Measurements from ENCODE around the gene CDCA5.

Gene CDCA5

DNA sequence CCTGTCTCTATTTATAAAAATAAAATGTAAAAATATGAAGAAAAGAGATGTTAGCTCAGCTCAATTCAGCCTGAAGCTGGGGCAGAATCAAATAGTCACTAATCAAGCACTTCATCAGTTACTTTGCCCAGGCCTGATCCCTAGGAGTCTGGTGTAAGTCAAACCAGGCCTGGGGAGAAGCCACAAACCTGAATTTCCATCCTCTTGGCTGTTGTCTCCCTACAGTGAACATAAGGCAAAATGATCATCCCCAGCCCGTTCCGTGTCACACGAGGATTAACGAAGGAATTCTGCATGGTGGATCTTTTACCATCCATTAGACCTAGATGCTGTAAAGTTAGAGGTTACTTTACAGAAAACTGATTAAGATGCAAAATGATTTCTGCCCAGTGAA, 19.0 kb downstream of the CDCA5 start:
- Mint-ChIP-seq H3K9me3 (no peaks in the 10 kb centered on the region), H3K4me3 (no peak overlapping the region), H3K27me3 (ENCODE audit: low read depth) (no peaks in the 10 kb centered on the region), H3K4me1 (no peaks in the 10 kb centered on the region), H3K27ac (no peak overlapping the region), H3K36me3 (ENCODE audit: low read depth) (no peaks in the 10 kb centered on the region)
- TF ChIP-seq, protein P1, sequence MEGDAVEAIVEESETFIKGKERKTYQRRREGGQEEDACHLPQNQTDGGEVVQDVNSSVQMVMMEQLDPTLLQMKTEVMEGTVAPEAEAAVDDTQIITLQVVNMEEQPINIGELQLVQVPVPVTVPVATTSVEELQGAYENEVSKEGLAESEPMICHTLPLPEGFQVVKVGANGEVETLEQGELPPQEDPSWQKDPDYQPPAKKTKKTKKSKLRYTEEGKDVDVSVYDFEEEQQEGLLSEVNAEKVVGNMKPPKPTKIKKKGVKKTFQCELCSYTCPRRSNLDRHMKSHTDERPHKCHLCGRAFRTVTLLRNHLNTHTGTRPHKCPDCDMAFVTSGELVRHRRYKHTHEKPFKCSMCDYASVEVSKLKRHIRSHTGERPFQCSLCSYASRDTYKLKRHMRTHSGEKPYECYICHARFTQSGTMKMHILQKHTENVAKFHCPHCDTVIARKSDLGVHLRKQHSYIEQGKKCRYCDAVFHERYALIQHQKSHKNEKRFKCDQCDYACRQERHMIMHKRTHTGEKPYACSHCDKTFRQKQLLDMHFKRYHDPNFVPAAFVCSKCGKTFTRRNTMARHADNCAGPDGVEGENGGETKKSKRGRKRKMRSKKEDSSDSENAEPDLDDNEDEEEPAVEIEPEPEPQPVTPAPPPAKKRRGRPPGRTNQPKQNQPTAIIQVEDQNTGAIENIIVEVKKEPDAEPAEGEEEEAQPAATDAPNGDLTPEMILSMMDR (IDR thresholded peaks at IDR 0.05; ENCODE audit: unreplicated experiment in 3 of 3): no peak

DNA sequence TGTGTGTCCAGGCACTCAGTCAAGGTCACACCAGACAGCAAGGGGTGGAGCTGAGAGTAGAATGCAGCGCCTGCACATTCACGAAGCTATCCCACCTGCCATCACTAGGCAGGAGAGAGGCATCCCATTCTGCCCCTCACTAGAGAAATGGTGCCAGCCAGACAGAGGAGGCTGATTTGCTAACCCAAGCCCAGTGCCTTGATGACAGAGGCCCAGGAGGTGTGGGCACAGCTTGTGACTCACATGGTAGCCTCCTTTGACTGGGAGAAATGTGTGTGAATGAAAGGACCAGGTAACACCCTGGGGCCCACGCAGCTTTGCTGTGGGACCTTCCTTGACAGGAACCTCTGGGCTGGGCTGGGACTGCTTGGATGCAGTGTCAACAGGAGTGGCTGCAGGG, 20.3 kb downstream of the CDCA5 start:
- H3K27me3 Mint-ChIP-seq (ENCODE audit: low read depth): no peaks in the 10 kb centered on the region
- no peak overlapping the region for H3K4me3 Mint-ChIP-seq
- TF ChIP-seq, protein P1 (IDR thresholded peaks at IDR 0.05; ENCODE audit: unreplicated experiment in 3 of 3): no peak

DNA sequence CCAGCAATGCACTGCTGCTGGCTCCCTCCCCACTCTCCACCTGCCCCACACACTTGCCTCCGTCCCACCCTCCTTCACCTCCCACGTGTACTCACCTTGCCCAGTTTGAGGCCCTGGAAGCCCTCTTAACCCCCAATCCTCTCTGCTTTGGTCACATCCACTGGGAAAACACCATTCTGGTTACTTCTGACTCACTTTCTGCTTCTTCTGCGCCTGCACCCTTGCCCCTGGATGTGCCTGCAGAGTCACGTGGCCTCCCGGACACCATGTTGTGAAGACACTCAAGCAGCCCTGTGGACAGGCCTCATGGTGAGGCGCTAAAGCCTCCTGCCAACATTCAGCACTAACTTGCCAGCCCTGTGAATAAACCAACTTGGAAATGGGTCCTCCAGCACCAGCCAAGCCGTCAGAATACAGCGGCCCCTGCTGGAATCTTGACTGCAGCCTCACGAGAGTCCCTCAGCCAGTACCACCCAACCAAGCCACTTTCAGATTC, 22.9 kb downstream of the CDCA5 start:
- TF ChIP-seq, protein P1 (IDR thresholded peaks at IDR 0.05; ENCODE audit: unreplicated experiment in 3 of 3): no peak
- H3K4me1 Mint-ChIP-seq: no peaks in the 10 kb centered on the region
- peaks cover 3% of the 10 kb centered on the region for H3K27me3 Mint-ChIP-seq (ENCODE audit: low read depth)
- H3K36me3 Mint-ChIP-seq (ENCODE audit: low read depth): no peaks in the 10 kb centered on the region
- no peak overlapping the region for H3K4me3 Mint-ChIP-seq
- no peak overlapping the region for H3K27ac Mint-ChIP-seq
- no peaks in the 10 kb centered on the region for H3K9me3 Mint-ChIP-seq

More for the DNA sequence above, 20.3 kb downstream of the CDCA5 start:
- H3K9me3 Mint-ChIP-seq: no peaks in the 10 kb centered on the region
- H3K27ac Mint-ChIP-seq: no peak overlapping the region
- H3K36me3 Mint-ChIP-seq (ENCODE audit: low read depth): no peaks in the 10 kb centered on the region
- no peaks in the 10 kb centered on the region for H3K4me1 Mint-ChIP-seq

DNA sequence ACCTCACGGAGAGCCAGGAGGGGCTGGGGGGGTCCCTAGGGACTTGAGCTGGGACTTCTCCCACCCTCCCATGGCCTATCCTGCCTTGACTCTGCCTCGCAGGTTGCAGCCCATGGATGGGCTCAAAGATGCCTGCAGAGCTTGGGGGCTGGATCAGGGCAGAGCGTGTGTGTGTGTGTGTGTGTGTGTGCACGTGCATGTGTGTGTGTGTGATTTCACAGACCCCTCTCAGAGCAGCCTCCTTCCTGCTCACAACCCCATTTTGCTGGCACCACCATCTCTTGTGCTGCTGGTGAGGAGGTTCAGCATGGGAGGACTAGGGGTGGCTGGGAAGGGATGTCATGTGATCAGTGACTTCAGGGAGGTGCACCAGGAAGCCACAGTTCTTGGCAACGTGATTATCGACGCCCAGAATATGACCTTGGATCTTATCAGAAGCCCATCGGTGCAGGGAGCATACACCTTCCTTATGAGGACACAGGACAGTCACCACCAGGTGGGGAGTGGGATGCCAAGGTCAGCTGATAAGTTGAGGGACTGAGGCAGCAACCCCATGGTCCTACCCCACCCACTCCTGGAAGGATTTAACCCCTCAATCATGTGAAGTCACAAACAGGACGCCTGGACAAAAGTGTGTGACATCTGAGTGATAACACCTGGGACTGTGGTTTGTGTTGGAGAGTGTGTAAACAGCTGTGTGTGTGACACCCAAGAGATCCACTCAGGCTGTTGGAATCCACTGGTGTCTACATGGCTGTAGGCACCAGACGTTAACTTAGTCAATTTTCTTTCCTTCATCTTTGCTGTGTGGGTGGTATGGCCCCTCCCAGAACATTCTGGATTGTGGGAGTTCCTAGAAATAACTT, 23.6 kb downstream of the CDCA5 start:
- no peak overlapping the region for H3K4me3 Mint-ChIP-seq
- peaks cover 6% of the 10 kb centered on the region for H3K27me3 Mint-ChIP-seq (ENCODE audit: low read depth)
- TF ChIP-seq, protein P1 (IDR thresholded peaks at IDR 0.05; ENCODE audit: unreplicated experiment in 3 of 3): no peak
- no peaks in the 10 kb centered on the region for H3K9me3 Mint-ChIP-seq
- no peaks in the 10 kb centered on the region for H3K4me1 Mint-ChIP-seq
- no peak overlapping the region for H3K27ac Mint-ChIP-seq
- no peaks in the 10 kb centered on the region for H3K36me3 Mint-ChIP-seq (ENCODE audit: low read depth)

DNA sequence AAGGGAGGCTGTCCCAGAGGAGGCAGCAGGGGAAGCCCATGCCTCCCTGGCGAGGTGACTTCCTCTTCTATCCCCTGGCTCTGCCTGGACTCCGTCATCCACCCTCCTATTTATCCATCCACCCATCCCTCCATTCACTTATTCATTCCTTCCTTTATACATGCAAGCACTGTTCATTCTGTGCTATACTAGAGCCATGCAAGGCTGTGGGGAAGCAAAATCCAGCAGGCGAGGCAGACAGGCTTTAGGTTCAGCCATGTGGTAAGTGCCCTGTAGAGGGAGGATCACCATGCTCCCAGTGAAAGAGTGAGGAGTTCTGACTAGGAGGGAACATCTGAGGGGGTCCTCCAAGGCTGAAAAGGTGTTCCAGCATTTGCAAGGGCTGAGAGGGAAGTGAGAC, 24.3 kb downstream of the CDCA5 start:
- TF ChIP-seq, protein P1 (IDR thresholded peaks at IDR 0.05; ENCODE audit: unreplicated experiment in 3 of 3): no peak
- no peak overlapping the region for H3K27ac Mint-ChIP-seq
- no peak overlapping the region for H3K4me3 Mint-ChIP-seq
- H3K27me3 Mint-ChIP-seq (ENCODE audit: low read depth): peaks cover 6% of the 10 kb centered on the region
- no peaks in the 10 kb centered on the region for H3K4me1 Mint-ChIP-seq
- no peaks in the 10 kb centered on the region for H3K9me3 Mint-ChIP-seq
- no peaks in the 10 kb centered on the region for H3K36me3 Mint-ChIP-seq (ENCODE audit: low read depth)

All from nephron (organoid).